OCI-M1 (cell line): Measurements from ENCODE around the gene MEIG1.
A peak's percentile ranks its signal among the peaks of the same experiment; 100 is the strongest.
"Not testable (repeated sequence)": the region's sequence is repeated elsewhere in the genome, so short reads cannot be mapped to it uniquely, and the experiment has no call there.

ENCODE experiments used
- DNase-seq: peaks from one replicate; lab custom pipeline; 2025; lab: John Stamatoyannopoulos, UW

The MEIG1 gene, protein sequence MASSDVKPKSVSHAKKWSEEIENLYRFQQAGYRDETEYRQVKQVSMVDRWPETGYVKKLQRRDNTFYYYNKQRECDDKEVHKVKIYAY

DNA sequence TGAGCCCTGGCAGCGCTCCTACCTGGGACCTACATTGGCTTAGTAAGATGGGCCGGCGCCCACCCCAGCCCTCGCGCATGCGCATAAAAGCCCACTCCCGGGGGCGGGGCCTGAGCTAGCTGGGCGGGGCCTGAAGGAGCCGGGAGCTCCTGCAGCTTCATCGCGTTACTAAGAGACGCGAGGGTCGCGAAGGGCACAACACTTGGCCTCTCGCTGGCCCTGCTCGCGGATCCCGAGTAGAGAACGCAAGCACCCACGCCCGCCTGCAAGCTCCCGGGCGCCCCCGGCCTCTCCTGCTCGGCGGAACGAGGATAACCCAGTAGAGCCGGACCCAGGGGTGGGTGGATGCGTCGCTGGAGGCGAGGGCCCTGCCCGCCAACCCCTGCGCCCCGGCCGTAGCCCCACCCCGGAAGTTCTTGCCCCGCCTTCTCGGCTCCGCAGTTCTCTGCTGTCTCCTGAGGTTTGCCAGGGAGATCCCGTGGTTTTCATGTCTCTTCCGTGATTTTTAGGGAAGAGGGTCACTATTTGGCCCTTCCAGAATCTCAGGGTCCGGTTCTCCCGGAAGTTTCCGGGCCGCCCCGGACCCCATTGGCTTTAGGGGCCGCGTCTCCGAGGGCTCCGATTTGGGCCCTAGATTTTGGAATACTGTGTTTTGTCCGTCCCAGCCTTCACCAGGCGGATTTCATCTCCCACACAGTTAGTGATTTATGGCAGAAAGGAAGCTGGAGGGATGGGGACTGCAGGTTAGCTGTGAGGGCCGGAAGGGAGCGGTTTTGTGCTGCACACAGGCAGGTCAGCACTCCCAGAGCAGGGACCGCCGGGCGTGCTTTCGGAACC lies at the start of gene MEIG1:
TSS of gene MEIG1 (plus strand) at position 168 of the 837 bp plus-strand sequence. CDS start 7,081 bp downstream, outside the sequence.
- DNase-seq, result peak; percentile 95

DNA sequence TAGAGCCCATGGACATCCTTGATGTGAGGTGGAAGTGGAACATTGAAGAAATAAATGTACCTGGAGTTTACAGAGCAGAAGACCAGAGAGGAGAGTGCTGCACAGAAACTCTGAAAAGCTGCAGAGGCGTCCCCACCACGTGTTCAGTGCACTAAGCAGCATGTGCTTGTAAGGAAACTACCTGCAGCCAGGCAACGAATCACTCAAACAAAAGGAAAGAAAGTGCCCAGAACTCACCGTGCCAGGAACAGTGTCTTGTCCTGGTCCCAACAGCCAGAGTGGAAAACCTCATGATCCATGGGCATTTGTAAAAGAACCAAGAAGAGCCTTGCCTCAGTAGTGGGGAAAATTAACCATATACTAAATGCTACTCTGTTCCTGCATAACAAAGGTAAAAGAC lies 48.2 kb upstream of the MEIG1 start:
- DNase-seq, result no peak

DNA sequence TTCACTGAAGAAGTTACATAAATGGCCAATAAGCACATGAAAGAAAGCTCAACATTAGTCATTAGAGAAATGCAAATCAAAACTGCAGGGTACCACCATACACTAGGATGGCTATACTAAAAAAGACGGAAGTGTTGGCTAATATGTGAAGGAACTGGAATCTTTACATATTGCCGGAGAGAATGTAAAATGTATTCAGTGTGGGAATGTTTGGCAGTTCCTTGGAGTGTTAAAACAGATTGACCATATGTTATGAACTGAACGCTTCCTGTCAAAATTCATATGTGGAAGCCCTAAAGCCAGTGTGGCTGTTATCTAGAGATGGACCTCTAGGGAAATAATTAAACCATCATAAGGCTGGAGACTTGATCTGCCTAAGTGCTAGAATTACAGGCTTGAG lies 47.4 kb upstream of the MEIG1 start:
- DNase-seq, result peak; percentile 13

DNA sequence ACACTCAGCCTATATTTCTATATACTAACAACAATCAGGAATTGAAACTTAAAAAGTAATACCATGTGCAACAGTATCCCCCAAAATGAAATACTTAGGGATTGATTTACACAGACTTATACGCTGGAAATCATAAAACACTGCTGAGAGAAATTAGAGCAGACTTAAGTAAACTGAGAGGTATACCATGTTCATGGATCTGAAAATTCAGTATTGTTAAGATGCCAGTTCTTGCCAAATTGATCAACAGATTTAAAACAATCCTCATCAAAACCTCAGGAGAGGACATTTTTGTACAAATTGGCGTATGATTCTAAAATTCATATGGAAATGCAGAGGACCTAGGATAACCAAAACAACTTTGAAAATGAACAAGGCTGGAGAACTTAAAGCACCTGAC lies 42.6 kb upstream of the MEIG1 start:
- no peak for DNase-seq

DNA sequence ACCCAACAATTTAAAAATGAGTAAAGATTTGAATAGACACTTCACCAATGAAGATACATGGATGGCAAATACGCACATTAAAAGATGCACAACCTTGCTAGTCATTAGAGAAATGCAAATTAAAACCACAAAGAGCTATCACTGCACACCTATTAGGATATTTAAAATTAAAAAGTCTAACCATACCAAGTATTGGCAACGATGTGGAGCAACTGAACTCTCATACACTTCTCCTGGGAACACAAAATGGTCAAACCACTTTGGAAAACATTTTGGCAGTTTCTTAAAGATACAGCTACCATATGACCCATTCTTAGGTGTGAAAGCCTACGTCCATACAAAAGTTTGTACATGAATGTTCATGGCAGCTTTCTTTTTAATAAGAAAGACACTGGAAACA lies 41.4 kb upstream of the MEIG1 start:
- DNase-seq, result no peak

DNA sequence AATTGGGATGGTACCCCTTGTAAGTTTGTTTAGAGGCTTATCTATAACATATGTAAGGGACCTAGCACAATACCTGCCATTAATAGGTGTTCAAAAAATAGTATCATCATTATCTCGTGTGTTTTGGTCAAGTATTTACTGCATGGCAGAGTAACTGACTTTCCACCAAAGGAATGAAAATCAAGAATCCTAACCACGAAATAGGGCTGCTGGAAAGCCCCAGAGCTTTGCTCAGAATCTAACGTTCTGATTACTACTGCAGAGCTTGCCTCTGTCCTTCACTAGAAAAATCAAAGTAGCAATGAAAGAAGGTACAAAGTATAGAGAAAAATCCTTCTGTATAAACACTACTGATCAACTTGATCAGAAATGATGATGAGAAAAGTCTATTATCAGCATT lies 40.2 kb upstream of the MEIG1 start:
- no peak for DNase-seq

DNA sequence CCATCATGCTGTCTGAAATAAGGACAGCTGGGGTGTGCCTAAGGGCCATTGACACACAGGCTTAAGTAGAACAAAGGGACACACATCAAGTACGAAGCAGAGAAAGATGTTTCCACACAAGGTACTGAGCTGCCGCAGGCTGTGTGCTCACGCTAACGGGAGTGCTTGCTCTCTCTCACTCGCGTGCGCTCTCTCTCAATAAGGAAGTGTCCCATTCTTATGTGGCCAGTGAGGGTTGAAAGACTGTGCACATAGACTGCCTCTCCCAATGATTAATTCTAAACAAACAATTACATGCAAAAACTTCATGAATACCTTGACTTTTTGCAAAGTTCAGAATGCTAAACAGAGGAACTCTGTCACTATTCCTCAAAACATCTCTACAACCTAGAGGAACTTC lies 35.2 kb upstream of the MEIG1 start:
- DNase-seq, result no peak

DNA sequence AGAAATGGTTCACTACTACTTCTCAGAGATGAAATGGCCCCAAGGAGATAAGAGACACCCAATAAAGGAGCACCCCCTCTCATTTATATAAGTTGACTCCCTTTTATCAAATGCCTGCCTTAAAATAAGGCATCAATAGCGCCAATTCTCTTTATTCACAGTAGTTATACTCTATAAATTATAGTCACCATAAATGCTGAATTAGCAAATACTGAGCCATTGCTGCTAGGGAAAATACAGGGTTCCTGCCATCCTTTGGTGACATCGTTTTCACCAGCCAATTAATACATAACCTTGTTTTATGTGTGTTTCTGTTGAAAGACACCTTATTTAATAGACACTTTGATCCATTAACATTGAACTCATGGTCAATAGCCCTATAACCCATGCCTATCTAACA lies 33.9 kb upstream of the MEIG1 start:
- DNase-seq, result no peak

DNA sequence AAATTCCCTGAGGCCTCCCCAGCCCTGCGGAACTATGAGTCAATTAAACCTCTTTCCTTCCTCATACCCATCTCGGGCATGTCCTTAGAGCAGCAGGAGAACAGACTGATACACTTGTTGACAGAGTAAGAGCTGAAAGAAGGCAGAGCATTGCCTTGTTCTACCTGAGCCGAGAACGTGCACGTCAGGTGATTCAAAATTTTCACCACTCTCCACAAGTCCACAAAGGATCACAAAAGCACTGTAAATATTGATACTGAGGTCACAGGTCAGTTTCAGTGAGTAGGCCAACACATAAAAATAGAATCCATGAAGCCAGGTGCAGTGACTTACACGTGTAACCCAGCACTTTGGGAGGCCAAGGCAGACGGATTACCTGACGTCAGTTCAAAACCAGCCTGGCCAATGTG lies 33.1 kb upstream of the MEIG1 start:
- no peak for DNase-seq

DNA sequence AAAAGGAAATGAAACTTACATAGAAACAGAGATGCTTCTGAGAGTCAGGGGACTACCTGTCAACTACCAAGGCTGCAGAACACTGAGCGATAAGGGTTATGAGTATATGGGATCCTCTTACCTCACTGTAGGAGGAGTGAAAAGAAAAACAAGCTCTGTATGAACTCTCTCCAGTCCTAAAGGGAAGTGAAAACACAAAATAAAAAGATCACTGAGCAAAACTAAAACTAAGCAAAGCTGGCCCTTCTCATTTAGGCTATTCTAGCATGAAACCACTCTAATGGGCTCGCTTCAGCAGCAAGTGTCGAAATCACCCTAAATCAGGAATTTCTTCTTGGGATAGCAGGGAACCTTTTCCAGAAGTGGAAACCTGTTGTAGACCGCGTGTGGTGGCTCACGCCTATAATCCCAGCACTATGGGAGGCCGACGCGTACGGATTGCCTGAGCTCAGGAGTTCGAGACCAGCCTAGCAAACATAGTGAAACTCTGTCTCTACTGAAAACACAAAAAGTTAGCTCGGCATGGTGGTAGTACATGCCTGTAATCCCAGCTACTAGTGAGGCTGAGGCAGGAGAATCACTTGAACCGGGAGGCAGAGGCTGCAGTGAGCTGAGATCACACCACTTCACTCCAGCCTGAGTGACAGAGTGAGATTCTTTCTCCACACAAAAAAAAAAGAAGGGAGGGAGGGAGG lies 32.3 kb upstream of the MEIG1 start:
- no peak for DNase-seq

DNA sequence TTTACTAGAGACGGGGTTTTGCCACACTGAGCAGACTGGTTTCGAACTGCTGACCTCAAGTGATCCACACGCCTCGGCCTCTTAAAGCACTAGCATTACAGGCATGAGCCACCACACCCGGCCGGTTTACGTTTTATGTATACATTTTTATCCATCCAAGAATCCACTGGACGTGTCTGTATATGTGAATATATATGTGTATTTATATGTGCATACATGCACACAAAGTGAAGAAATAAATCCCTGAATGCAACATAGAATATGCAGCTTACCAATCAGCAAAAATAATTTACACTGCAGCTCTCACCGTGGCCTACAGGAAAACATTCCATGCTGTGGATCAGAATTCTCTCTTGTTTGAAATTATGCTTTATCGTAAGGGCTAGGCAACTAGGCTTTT lies 28.6 kb upstream of the MEIG1 start:
- no peak for DNase-seq

DNA sequence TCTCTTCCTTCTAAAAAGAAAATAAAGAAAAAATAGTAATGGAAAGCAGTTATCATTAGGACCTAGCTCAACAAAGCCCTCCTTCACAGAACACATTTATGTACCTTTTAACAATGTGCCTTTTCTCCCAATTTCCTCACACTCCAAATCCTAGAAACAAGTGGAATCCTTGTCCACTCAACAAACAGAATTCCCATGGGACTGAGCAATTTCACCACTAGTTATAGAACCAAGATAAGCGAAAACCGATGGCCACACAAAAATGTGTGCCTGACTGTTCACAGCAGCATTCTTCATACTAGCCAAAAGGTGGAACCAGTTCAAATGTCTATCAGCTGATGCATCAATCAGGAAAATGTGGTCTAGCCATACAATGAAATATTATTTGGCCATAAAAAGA lies 22.6 kb upstream of the MEIG1 start:
- no peak for DNase-seq

DNA sequence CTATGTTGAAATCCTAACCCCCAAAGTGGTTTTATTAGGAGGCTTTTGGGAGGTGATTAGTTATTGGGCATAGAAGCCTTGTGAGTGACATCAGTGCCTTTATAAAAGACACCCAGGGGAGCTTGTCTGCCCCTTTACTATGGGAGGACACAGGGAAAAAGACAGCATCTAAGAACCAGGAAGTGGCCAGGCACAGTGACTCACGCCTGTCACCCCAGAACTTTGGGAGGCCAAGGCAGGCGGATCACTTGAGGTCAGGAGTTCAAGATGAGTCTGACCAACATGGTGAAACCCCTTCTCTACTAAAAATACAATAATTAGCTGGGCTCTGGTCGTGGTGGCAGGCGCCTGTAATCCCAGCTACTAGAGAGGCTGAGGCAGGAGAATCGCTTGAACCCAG lies 20.2 kb upstream of the MEIG1 start:
- DNase-seq, result not testable (repeated sequence)

DNA sequence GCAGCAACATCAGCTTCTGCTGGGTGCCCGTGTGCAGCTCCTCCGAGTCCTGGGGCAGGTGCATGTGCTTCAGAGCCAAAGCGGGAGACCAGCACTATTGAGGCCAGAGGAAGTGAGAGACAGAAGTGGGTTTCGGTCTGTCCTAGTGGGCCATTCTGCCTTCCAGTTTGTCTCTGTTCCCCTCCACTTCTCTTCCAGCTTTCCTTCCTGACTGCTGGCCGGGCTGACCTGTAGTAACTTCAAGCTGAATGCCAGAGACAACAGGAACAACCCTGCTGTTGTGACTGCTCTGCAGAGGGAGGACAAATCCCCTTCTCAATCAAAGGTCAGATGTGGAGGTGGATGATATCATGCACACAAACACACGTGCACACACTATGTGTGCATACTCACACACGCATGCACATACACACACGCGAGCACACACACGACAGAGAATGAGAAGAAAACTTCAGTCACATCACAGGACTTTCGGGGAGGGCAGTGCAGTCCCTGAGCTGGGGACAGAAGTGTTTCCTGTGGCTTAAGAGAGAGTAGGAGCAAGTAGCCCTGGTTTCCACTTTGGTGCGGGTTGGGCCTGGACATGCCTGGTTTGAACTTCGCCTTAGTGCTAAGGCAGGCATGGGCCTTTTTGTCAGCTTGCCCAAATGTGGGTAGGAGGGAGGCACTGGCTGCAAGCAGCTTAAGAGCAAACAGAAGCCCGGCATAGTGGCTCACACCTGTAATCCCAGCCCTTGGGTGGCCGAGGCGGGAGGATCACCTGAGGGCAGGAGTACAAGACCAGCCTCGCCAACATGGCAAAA lies 16.8 kb upstream of the MEIG1 start:
- not testable (repeated sequence) for DNase-seq

DNA sequence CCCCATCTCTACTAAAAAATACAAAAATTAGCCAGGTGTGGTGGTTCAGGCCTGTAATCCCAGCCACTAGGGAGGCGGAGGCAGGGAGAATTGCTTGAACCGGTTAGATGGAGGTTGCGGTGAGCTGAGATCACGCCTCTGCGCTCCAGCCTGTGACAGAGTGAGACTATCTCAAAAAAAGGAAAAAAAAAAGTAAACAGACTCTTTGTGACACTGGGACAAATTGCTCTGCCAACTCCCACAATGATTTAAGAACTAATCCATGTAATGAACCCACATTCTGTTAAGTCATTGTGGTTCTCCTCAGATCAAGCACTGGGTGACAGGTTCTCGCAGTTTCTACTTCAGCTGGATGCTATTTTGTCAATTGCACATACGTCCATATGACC lies 16.2 kb upstream of the MEIG1 start:
- not testable (repeated sequence) for DNase-seq

DNA sequence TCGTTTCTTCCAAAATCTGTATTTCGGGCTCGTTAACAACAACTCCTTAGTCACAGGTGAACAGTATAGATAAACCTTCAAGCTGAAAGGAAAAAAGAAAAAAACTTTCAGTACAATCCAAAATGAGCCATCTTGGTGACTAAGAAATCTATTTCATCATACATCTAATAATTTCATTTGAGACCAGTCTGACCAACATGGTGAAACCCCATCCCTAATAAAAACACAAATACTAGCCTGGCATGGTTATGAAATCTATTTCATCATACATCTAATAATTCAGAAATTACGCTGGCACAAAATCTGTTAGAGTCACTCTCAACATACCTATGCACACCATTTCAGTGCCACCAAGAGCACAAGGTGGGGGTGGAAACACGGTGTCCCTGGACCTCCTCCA lies 14.1 kb upstream of the MEIG1 start:
- DNase-seq, result no peak

DNA sequence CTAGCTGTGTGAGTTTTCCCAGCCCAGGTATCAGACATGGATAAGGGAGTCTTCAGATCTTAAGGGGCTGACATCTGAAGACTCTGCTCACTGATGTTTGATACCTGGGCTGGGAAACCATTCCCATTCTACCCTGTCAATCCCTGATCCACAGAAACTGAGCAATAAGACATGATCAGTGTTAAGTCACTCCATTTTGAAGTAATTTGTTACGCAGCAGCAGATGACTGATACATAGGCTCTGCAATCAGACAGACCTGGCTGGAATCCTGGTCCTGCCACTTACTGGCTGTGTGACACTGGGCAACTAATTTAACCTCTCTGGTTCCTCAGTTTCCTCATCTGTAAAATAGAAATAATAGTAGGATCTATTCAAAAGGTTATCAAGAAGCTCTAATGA lies 11.9 kb upstream of the MEIG1 start:
- DNase-seq, result no peak

DNA sequence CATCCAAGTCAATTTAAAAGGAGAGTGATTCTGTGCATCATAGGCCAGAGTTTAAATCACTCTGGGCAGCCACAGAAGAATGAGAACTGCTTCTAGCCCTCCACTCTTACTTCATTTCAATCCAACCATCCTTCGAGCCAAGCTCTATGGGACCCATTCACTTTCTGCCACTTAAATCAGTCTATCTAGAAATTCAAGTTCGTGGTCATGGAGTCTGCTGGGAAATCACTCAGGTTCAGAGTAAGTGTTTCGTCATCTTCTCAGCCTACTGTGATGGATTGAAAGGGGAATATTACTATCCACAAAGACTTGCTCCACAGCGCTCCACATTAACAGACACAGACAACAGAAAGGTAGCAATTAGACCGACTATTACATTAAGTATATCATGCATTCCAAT lies 9.9 kb upstream of the MEIG1 start:
- no peak for DNase-seq

DNA sequence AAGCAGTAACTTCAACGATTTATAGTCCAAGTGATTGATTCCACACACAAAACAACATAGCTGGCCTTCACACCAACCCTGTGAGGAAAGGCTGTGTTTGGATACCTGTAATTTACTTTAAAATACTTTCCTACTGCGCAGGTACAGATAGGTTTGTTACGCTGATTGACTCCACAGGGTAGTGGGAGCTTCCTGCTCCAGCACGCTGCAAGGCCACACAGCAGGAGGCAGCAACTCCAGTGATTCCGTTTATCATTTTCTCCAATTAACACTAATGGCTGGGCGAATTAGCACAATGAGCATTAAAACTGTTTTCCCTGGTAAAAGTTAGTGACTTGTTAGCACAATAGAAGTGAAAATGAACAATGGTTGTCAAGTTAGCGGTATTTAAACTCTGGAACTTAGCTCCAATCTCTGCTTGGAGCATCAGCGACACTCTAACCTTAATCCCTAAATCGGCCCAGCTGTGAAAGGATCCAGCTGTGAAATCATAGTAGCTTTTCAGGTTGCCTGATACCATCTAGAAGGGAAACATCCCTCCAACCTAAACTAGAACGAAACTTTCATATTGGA lies 6.3 kb upstream of the MEIG1 start:
- DNase-seq, result no peak

DNA sequence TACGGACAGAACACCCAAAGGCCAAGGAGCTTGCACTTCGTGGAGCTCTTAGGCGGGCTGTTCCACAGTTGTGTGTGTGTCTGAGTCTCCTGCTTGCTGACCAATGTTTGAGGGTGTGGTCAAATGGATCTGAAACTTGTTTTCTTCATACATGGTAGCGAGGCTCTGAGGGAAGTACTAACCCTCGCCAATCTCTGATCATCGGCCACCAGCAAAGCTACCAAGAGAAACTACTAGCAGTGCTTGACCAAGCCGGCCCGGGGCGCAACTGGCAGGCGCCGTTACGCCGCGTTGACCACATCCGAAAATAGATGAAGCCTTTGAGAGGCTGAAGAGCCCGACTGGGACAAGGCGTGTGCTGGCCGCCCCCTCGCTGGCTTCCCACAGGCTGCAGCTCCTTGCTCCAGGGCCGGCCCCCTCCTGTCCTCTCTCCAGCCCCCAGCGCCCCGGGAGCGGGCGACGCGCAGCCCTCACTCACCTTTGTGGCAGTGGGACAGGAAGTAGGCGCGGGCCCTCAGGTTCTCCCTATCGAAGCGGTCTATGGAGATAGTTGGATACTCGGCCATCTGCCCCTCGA lies 5.7 kb upstream of the MEIG1 start:
- peak; percentile 87 for DNase-seq

DNA sequence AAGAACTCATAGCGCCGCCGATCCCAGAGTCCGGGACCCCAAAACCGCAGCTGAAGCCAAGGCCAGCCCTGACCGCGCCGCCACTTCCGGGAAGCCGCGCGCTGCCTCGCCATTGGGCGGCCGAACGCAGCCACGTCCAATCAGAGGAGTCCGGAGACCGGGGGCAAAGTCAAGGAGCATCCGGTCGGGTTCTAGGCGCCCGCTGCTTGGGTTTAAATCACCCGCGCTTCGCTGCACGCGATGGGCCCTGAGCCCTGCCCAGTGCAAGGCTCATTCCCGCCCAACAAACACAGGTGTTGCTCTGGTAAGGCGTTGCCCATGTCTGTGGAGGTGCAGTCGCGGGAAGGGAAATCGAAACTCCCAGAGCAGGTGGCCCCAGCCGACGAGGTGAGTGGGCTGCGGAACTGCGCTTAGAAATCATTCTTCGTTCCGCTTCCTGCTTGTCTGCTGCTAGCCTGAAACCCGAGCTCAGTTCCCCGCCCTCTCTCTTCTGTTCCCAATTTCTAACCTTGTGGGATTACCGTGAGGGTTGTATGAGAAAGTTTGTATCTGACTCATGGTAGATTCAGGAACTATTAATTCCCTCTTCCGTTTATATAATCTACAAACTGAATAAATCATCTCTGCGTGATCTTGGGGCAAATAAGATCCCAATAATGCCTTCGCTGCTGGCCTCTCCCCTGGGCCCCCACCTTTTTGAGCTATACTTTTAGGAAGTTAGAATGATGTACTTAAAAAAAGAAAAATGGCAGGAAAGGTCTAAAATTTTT lies 5.0 kb upstream of the MEIG1 start, which contains the start of gene DCLRE1C:
TSS of gene DCLRE1C (minus strand) at position 96 of the 770 bp plus-strand sequence. CDS start at position 10, 86 bp downstream.
- peak; percentile 96 for DNase-seq
